Liver (tissue), 9 donors: Measurements from ENCODE around the gene ADGRG3. TPM values are rescaled to one million over a fixed set of nuclear protein-coding genes. Genes with fewer than 3 reads are reported as not detected.

Experiments
- DNase-seq: peaks from one replicate; pipeline ENCODE4 v3.0.0-alpha.2; 2017; ENCODE audit warnings: low spot score
- H3K27ac ChIP-seq, 2 donors: one replicate each; pipeline ENCODE4 v1.7.0; 2013; ENCODE audit warnings: inconsistent platforms in 2 of 2, low read length in 2 of 2, control low read depth in 1 of 2, low read depth in 1 of 2, mild to moderate bottlenecking in 1 of 2
- H3K27me3 ChIP-seq, 4 donors: one replicate each; pipeline versions ENCODE4 v1.6.1 to v1.7.0; 2013; ENCODE audit warnings: low read length in 3 of 4, inconsistent platforms in 1 of 4, mild to moderate bottlenecking in 1 of 4, moderate library complexity in 1 of 4; ENCODE audit not compliant: control insufficient read depth in 4 of 4, insufficient read depth in 4 of 4
- H3K36me3 ChIP-seq, 4 donors: one replicate each; pipeline versions ENCODE4 v1.6.1 to v1.7.0; 2013; ENCODE audit warnings: low read length in 3 of 4, mild to moderate bottlenecking in 3 of 4, low read depth in 1 of 4, moderate library complexity in 1 of 4; ENCODE audit not compliant: control insufficient read depth in 4 of 4, insufficient read depth in 3 of 4
- H3K4me1 ChIP-seq, 4 donors: one replicate each; pipeline versions ENCODE4 v1.6.1 to v1.7.0; 2013; ENCODE audit warnings: low read length in 3 of 4, mild to moderate bottlenecking in 3 of 4, moderate library complexity in 1 of 4; ENCODE audit not compliant: control insufficient read depth in 4 of 4, insufficient read depth in 4 of 4
- H3K4me3 ChIP-seq, 3 donors: one replicate each; pipeline versions ENCODE4 v1.6.1 to v1.7.0; 2013; ENCODE audit warnings: low read length in 3 of 3, control low read depth in 1 of 3, low read depth in 1 of 3, mild to moderate bottlenecking in 1 of 3
- H3K9ac ChIP-seq, 2 donors: one replicate each; pipeline ENCODE4 v1.7.0; 2013; ENCODE audit warnings: low read length in 2 of 2, mild to moderate bottlenecking in 2 of 2, moderate library complexity in 2 of 2, control low read depth in 1 of 2, low read depth in 1 of 2
- H3K9me3 ChIP-seq, 4 donors: one replicate each; pipeline versions ENCODE4 v1.6.1 to v1.7.0; 2013; ENCODE audit warnings: low read length in 3 of 4; ENCODE audit not compliant: control insufficient read depth in 4 of 4
- FOXA1 ChIP-seq: IDR thresholded peaks from 2 replicates; pipeline ENCODE4 v1.6.1; 2016; ENCODE audit warnings: antibody characterized with exemption
- FOXA2 ChIP-seq: IDR thresholded peaks from 2 replicates; pipeline ENCODE4 v1.6.1; 2016; ENCODE audit warnings: antibody characterized with exemption
- GABPA ChIP-seq, 2 donors: IDR thresholded peaks in 1 of 2; conservative IDR thresholded peaks in 1 of 2; 2 replicates each; pipeline ENCODE4 v1.6.1; 2016; ENCODE audit warnings: antibody characterized with exemption in 2 of 2, mild to moderate bottlenecking in 1 of 2, moderate library complexity in 1 of 2
- HNF4A ChIP-seq, 2 donors: conservative IDR thresholded peaks; 2 replicates each; pipeline ENCODE4 v1.6.1; 2016; ENCODE audit warnings: antibody characterized with exemption in 2 of 2, mild to moderate bottlenecking in 2 of 2
- HNF4G ChIP-seq: IDR thresholded peaks from 2 replicates; pipeline ENCODE4 v1.6.1; 2016; ENCODE audit warnings: antibody characterized with exemption
- JUND ChIP-seq, 2 donors: IDR thresholded peaks; 2 replicates each; pipeline ENCODE4 v1.6.1; 2016; ENCODE audit warnings: antibody characterized with exemption in 2 of 2
- NR2F2 ChIP-seq: IDR thresholded peaks from 2 replicates; pipeline ENCODE4 v1.6.1; 2016; ENCODE audit warnings: antibody characterized with exemption
- RAD21 ChIP-seq, 2 donors: IDR thresholded peaks; 2 replicates each; pipeline ENCODE4 v1.6.1; 2016; ENCODE audit warnings: antibody characterized with exemption in 2 of 2, mild to moderate bottlenecking in 2 of 2
- RXRA ChIP-seq, 2 donors: IDR thresholded peaks; 2 replicates each; pipeline ENCODE4 v1.6.1; 2017 to 2018; ENCODE audit warnings: antibody characterized with exemption in 2 of 2, mild to moderate bottlenecking in 1 of 2
- SP1 ChIP-seq: IDR thresholded peaks from 2 replicates; pipeline ENCODE4 v1.6.1; 2018; ENCODE audit warnings: antibody characterized with exemption, mild to moderate bottlenecking
- TAF1 ChIP-seq: conservative IDR thresholded peaks from 2 replicates; pipeline ENCODE4 v1.6.1; 2016; ENCODE audit warnings: antibody characterized with exemption, mild to moderate bottlenecking
- YY1 ChIP-seq: IDR thresholded peaks from 2 replicates; pipeline ENCODE4 v1.6.1; 2016; ENCODE audit warnings: antibody characterized with exemption, mild to moderate bottlenecking
- WGBS: extraction: QIAGEN DNeasy Blood & Tissue Kit; methylation state at CpG from one replicate; pipeline ENCODE4 v1.1.7; 2013; 5-methylcytosine and 5-hydroxymethylcytosine counted together
- polyA plus RNA-seq, 2 donors: library from polyadenylated mRNA; stranded (reverse) in 1 of 2; unstranded in 1 of 2; fragments of 200-250 nt in 1 of 2; fragments of >200 nt in 1 of 2; fragmentation: Nextera tagmentation in 1 of 2; extraction: Ambion mirVana in 1 of 2; gene quantifications; one replicate each; pipeline versions ENCODE4 v1.2.1 to v1.2.3, GENCODE V29; 2013 to 2015
- total RNA-seq, 2 donors: library from RNA; depleted of rRNA; stranded (reverse); fragments of >200 nt; gene quantifications; one replicate each; pipeline ENCODE4 v1.2.3, GENCODE V29; 2014
- TF ChIP-seq, protein P1 (sequence below): IDR thresholded peaks from 2 replicates; pipeline ENCODE4 v1.6.1; 2016; ENCODE audit warnings: antibody characterized with exemption, mild to moderate bottlenecking
- TF ChIP-seq, protein P2 (sequence below): fragments of 150-350 bp; IDR thresholded peaks from 2 replicates; pipeline ENCODE4 v1.5.1; 2017; ENCODE audit warnings: improper control_type of control experiment, low read depth, low read length; ENCODE audit not compliant: missing input control
- TF ChIP-seq, protein P3 (sequence below): IDR thresholded peaks from 2 replicates; pipeline ENCODE4 v1.6.1; 2016; ENCODE audit warnings: antibody characterized with exemption
- TF ChIP-seq, protein P4 (sequence below): IDR thresholded peaks from 2 replicates; pipeline ENCODE4 v1.6.1; 2016; ENCODE audit warnings: antibody characterized with exemption
- TF ChIP-seq, protein P5 (sequence below): IDR thresholded peaks from 2 replicates; pipeline ENCODE4 v1.6.1; 2016; ENCODE audit warnings: antibody characterized with exemption
- donor health status: healthy.
- donor health status: healthy.
- donor health status: healthy.
- donor health status: healthy.
- donor health status: healthy.

ADGRG3 gene
- total and polyA plus RNA-seq, 4 donors: 0.52 to 3.2 (median 1.0) TPM

DNA sequence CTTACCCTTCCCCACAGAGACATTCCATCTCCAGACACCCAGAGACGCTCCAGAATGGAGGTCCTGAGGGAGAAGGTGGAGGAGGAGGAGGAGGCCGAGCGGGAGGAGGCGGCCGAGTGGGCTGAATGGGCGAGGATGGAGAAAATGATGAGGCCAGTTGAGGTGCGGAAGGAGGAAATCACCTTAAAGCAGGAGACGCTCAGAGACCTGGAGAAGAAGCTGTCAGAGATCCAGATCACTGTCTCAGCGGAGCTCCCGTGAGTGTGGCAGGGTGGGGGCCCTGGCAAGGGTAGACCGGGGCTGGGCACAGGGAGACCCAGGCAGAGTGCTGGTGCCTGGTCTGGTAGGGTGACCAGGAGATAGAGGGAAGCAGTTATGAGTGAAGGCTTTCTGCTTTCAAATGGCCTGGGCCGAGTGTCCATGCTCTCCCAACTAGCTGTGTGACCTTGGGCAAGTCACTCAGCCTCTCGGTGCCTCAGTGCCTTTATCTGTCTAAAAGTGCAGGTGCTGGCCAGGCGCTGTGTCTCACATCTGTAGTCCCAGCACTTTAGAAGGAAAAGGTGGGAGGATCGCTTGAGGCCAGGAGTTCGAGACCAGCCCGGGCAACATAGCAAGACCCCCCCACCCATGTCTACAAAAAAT is 29.9 kb downstream of the ADGRG3 start:
- Histone ChIP-seq H3K27ac (no peak overlapping the region), H3K4me3 (no peak overlapping the region), H3K9ac (no peak overlapping the region), H3K4me1 (peaks cover 2 to 31% (median 19%) of the 10 kb centered on the region in 4 donors), H3K36me3 (no peaks in the 10 kb centered on the region), H3K27me3 (no peaks in the 10 kb centered on the region), H3K9me3 (no peaks in the 10 kb centered on the region)
- WGBS: 96% methylated on average over 17 of the region's 17 CpGs
- no peak for DNase-seq
- TF ChIP-seq RAD21 (IDR thresholded peaks at IDR 0.05) (no peak), NR2F2 (no peak)

DNA sequence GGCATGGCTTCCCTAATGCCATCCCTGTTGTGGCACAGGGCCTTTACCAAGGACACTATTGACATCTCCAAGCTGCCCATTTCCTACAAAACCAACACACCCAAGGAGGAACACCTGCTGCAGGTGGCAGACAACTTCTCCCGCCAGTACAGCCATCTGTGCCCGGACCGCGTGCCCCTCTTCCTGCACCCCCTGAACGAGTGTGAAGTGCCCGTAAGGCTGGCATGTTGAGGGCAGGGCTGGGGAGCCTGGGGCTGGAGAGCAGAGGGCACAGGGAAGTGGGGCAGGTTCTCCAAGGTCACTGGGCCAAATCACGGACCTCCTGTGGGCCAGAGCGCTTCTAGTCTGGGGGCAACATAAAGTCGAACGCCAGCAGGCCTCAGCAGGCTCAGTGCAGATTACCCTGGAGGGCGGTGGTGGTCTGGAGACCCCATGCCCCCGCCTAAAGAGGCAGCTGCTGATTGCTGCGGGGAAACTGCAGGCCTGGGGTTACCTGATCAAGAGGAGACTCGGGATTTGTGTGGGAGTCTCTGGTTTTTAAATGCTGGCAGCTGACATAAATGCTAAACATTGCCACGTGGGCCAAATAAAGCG is 30.8 kb downstream of the ADGRG3 start:
- Histone ChIP-seq H3K27me3 (no peaks in the 10 kb centered on the region), H3K27ac (no peak overlapping the region), H3K36me3 (no peaks in the 10 kb centered on the region), H3K4me3 (no peak overlapping the region), H3K9me3 (no peaks in the 10 kb centered on the region), H3K4me1 (peaks cover 5 to 30% (median 21%) of the 10 kb centered on the region in 4 donors), H3K9ac (no peak overlapping the region)
- 92% methylated on average over 16 of the region's 16 CpGs for WGBS
- DNase-seq: no peak
- no peak for TF ChIP-seq RXRA (IDR thresholded peaks at IDR 0.05)
- TF ChIP-seq SP1: no peak
- TF ChIP-seq YY1: no peak
- TF ChIP-seq GABPA (IDR thresholded peaks at IDR 0.05 in 1 of 2, conservative IDR thresholded peaks at IDR 0.05 in 1 of 2): no peak
- no peak for TF ChIP-seq JUND (IDR thresholded peaks at IDR 0.05)
- TF ChIP-seq HNF4A (conservative IDR thresholded peaks at IDR 0.05): no peak
- TF ChIP-seq FOXA1: no peak
- no peak for TF ChIP-seq HNF4G
- TF ChIP-seq, protein P1, sequence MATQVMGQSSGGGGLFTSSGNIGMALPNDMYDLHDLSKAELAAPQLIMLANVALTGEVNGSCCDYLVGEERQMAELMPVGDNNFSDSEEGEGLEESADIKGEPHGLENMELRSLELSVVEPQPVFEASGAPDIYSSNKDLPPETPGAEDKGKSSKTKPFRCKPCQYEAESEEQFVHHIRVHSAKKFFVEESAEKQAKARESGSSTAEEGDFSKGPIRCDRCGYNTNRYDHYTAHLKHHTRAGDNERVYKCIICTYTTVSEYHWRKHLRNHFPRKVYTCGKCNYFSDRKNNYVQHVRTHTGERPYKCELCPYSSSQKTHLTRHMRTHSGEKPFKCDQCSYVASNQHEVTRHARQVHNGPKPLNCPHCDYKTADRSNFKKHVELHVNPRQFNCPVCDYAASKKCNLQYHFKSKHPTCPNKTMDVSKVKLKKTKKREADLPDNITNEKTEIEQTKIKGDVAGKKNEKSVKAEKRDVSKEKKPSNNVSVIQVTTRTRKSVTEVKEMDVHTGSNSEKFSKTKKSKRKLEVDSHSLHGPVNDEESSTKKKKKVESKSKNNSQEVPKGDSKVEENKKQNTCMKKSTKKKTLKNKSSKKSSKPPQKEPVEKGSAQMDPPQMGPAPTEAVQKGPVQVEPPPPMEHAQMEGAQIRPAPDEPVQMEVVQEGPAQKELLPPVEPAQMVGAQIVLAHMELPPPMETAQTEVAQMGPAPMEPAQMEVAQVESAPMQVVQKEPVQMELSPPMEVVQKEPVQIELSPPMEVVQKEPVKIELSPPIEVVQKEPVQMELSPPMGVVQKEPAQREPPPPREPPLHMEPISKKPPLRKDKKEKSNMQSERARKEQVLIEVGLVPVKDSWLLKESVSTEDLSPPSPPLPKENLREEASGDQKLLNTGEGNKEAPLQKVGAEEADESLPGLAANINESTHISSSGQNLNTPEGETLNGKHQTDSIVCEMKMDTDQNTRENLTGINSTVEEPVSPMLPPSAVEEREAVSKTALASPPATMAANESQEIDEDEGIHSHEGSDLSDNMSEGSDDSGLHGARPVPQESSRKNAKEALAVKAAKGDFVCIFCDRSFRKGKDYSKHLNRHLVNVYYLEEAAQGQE: no peak
- TF ChIP-seq, protein P2, sequence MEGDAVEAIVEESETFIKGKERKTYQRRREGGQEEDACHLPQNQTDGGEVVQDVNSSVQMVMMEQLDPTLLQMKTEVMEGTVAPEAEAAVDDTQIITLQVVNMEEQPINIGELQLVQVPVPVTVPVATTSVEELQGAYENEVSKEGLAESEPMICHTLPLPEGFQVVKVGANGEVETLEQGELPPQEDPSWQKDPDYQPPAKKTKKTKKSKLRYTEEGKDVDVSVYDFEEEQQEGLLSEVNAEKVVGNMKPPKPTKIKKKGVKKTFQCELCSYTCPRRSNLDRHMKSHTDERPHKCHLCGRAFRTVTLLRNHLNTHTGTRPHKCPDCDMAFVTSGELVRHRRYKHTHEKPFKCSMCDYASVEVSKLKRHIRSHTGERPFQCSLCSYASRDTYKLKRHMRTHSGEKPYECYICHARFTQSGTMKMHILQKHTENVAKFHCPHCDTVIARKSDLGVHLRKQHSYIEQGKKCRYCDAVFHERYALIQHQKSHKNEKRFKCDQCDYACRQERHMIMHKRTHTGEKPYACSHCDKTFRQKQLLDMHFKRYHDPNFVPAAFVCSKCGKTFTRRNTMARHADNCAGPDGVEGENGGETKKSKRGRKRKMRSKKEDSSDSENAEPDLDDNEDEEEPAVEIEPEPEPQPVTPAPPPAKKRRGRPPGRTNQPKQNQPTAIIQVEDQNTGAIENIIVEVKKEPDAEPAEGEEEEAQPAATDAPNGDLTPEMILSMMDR: no peak
- TF ChIP-seq NR2F2: no peak

DNA sequence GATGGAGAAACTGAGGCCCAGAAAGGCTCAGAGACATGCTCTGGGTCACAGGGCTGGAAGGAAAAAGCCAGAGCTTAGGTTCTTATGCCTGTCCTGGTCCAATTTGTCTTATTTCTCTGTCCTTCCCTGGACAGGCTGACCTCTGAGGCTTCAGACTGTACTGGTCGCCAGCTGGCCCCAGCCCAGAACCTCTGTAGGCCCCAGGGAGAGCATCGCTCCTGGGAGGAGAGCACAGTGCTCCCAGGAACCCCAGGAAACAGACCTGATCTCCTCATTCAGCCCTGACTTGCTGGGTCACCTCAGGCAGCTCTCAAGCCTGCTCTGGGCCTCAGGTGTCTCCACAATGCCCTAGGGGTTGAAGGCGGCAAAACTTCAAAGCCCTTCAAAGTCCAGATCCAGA is 31.4 kb downstream of the ADGRG3 start:
- no peaks in the 10 kb centered on the region for H3K9me3 ChIP-seq
- TF ChIP-seq FOXA2 (no peak), RXRA (IDR thresholded peaks at IDR 0.05) (no peak), YY1 (no peak), JUND (IDR thresholded peaks at IDR 0.05) (no peak), FOXA1 (no peak), RAD21 (IDR thresholded peaks at IDR 0.05) (no peak), TAF1 (no peak)
- TF ChIP-seq, protein P3, sequence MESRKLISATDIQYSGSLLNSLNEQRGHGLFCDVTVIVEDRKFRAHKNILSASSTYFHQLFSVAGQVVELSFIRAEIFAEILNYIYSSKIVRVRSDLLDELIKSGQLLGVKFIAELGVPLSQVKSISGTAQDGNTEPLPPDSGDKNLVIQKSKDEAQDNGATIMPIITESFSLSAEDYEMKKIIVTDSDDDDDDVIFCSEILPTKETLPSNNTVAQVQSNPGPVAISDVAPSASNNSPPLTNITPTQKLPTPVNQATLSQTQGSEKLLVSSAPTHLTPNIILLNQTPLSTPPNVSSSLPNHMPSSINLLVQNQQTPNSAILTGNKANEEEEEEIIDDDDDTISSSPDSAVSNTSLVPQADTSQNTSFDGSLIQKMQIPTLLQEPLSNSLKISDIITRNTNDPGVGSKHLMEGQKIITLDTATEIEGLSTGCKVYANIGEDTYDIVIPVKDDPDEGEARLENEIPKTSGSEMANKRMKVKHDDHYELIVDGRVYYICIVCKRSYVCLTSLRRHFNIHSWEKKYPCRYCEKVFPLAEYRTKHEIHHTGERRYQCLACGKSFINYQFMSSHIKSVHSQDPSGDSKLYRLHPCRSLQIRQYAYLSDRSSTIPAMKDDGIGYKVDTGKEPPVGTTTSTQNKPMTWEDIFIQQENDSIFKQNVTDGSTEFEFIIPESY: no peak
- TF ChIP-seq, protein P4, sequence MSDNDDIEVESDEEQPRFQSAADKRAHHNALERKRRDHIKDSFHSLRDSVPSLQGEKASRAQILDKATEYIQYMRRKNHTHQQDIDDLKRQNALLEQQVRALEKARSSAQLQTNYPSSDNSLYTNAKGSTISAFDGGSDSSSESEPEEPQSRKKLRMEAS: no peak
- TF ChIP-seq, protein P5, sequence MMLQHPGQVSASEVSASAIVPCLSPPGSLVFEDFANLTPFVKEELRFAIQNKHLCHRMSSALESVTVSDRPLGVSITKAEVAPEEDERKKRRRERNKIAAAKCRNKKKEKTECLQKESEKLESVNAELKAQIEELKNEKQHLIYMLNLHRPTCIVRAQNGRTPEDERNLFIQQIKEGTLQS: no peak

More for the DNA sequence above, 31.4 kb downstream of the ADGRG3 start:
- Histone ChIP-seq H3K27me3 (no peaks in the 10 kb centered on the region), H3K4me1 (peaks cover 5 to 33% (median 24%) of the 10 kb centered on the region in 4 donors), H3K27ac (no peak overlapping the region), H3K9ac (no peak overlapping the region), H3K36me3 (no peaks in the 10 kb centered on the region), H3K4me3 (no peak overlapping the region)
- 88% methylated on average over 3 of the region's 3 CpGs for WGBS
- DNase-seq: no peak
